Upper lobe of left lung (tissue), 4 donors: Measurements from ENCODE around the gene INSR.

Experiments used
- CTCF ChIP-seq, 6 experiments: fragments of 450-650 bp in 4 of 6; fragments of 200-600 bp in 2 of 6; sonication (generic) in 2 of 6; IDR thresholded peaks; one replicate each; pipeline ENCODE4 v1.5.1; 2016 to 2019; ENCODE audit warnings: antibody characterized with exemption in 6 of 6
- POLR2A ChIP-seq, 4 donors: fragments of 450-650 bp; IDR thresholded peaks; one replicate each; pipeline ENCODE4 v1.5.1; 2016 to 2017; ENCODE audit warnings: antibody characterized with exemption in 4 of 4, mild to moderate bottlenecking in 2 of 4

GRCh38 chr19:7139095-7139494, 155.1 kb downstream of the INSR start:
- TF ChIP-seq POLR2A (IDR thresholded peaks at IDR 0.05) (no peak), CTCF (IDR thresholded peaks at IDR 0.05) (no peak)
